Fibroblast of skin of right quadriceps (primary cell): ENCODE measurements around the gene GRIA1.
A peak's percentile ranks its signal among the peaks of the same experiment; 100 is the strongest.
"Not testable (repeated sequence)": the region's sequence is repeated elsewhere in the genome, so short reads cannot be mapped to it uniquely, and the experiment has no call there.

Source experiments
- DNase-seq: peaks from one replicate; pipeline ENCODE4 v3.0.0-alpha.2; 2013

GRIA1 gene

GRCh38 chr5:153791339-153791738 lies 300.9 kb downstream of the GRIA1 start:
- DNase-seq = no peak

- no peak for DNase-seq
Observed at GRCh38 chr5:153792305-153792704, 301.8 kb downstream of the GRIA1 start.

GRCh38 chr5:153793699-153794098 lies 303.2 kb downstream of the GRIA1 start:
- DNase-seq = no peak

GRCh38 chr5:153794327-153794726 lies 303.9 kb downstream of the GRIA1 start:
- no peak for DNase-seq

- DNase-seq = no peak
Observed at GRCh38 chr5:153796527-153796926, 306.1 kb downstream of the GRIA1 start.

GRCh38 chr5:153797484-153797883 lies 307.0 kb downstream of the GRIA1 start:
- DNase-seq = no peak

- no peak for DNase-seq
Observed at GRCh38 chr5:153798830-153799229, 308.4 kb downstream of the GRIA1 start.

GRCh38 chr5:153799466-153799865 lies 309.0 kb downstream of the GRIA1 start:
- no peak for DNase-seq

- DNase-seq = no peak
Observed at GRCh38 chr5:153802050-153802821, 311.8 kb downstream of the GRIA1 start.

GRCh38 chr5:153807801-153808200 lies 317.3 kb downstream of the GRIA1 start:
- DNase-seq = no peak

GRCh38 chr5:153809166-153809565 lies 318.7 kb downstream of the GRIA1 start:
- no peak for DNase-seq

GRCh38 chr5:153813901-153814300 lies 323.4 kb downstream of the GRIA1 start:
- DNase-seq = peak; percentile 51

GRCh38 chr5:153816870-153817269 lies 326.4 kb downstream of the GRIA1 start:
- DNase-seq = no peak

GRCh38 chr5:153818626-153819025 lies 328.2 kb downstream of the GRIA1 start:
- peak; percentile 39 for DNase-seq

- peak; percentile 51 for DNase-seq
Observed at GRCh38 chr5:153823036-153823435, 332.6 kb downstream of the GRIA1 start.

GRCh38 chr5:153824909-153825308 lies 334.4 kb downstream of the GRIA1 start:
- peak; percentile 29 for DNase-seq

GRCh38 chr5:153827397-153827796 lies 336.9 kb downstream of the GRIA1 start:
- DNase-seq = no peak

- peak; percentile 77 for DNase-seq
Observed at GRCh38 chr5:153829510-153830065, 339.1 kb downstream of the GRIA1 start.

- peak; percentile 37 for DNase-seq
Observed at GRCh38 chr5:153831973-153832372, 341.5 kb downstream of the GRIA1 start.

- no peak for DNase-seq
Observed at GRCh38 chr5:153835891-153836515, 345.5 kb downstream of the GRIA1 start.

- DNase-seq = peak; percentile 12
Observed at GRCh38 chr5:153849303-153850113, 359.0 kb downstream of the GRIA1 start.

- peak; percentile 10 for DNase-seq
Observed at GRCh38 chr5:153860195-153860886, 369.9 kb downstream of the GRIA1 start.

GRCh38 chr5:153862906-153863305 lies 372.4 kb downstream of the GRIA1 start:
- not testable (repeated sequence) for DNase-seq
